Testis (tissue), 3 donors: ENCODE results near the gene ABCC11. TPM values are rescaled to one million over a fixed set of nuclear protein-coding genes. Genes with fewer than 3 reads are reported as not detected.

Source experiments
- DNase-seq: peaks from one replicate; pipeline ENCODE4 v3.0.0-alpha.2; 2019
- H3K27ac ChIP-seq, 2 donors: fragments of 200-600 bp; sonication (generic); one replicate each; pipeline ENCODE4 v1.5.1; 2019
- H3K27me3 ChIP-seq: fragments of 200-600 bp; sonication (generic); one replicate; pipeline ENCODE4 v1.5.1; 2019
- H3K36me3 ChIP-seq: fragments of 200-600 bp; sonication (generic); one replicate; pipeline ENCODE4 v1.5.1; 2017; ENCODE audit warnings: low read depth; ENCODE audit errors: missing control alignments
- H3K4me1 ChIP-seq: fragments of 200-600 bp; sonication (generic); one replicate; pipeline ENCODE4 v1.5.1; 2019
- H3K4me3 ChIP-seq, 2 donors: fragments of 200-600 bp; sonication (generic); one replicate each; pipeline ENCODE4 v1.5.1; 2017 to 2019
- H3K9me3 ChIP-seq: fragments of 200-600 bp; sonication (generic); one replicate; pipeline ENCODE4 v1.5.1; 2017
- CTCF ChIP-seq, 3 experiments: fragments of 450-650 bp in 2 of 3; fragments of 200-600 bp in 1 of 3; sonication (generic) in 1 of 3; IDR thresholded peaks; one replicate each; pipeline ENCODE4 v1.5.1; 2016 to 2019; ENCODE audit warnings: antibody characterized with exemption in 3 of 3, mild to moderate bottlenecking in 2 of 3, moderate library complexity in 1 of 3
- POLR2A ChIP-seq: fragments of 450-650 bp; IDR thresholded peaks from one replicate; pipeline ENCODE4 v1.6.1; 2017; ENCODE audit warnings: antibody characterized with exemption, mild to moderate bottlenecking, moderate library complexity
- WGBS, 2 donors: methylation state at CpG; one replicate each; pipeline ENCODE4 v1.1.5; 2018; 5-methylcytosine and 5-hydroxymethylcytosine counted together
- intact Hi-C: fragments of 100-400 bp; cut with DNase I; formaldehyde crosslinking; loops from one replicate; pipeline ENCODE4 v1.15.1; 2023; ENCODE audit warnings: low total_unique reads
- polyA plus RNA-seq: library from polyadenylated mRNA; stranded (reverse); fragments of 350-450 nt; fragmentation: Illumina TruSeq; extraction: RNeasy Lipid Tissue Mini Kit (QIAGEN cat#74804); gene quantifications from one replicate; pipeline ENCODE4 v1.2.3, GENCODE V29; 2014; ENCODE audit warnings: low read depth, low replicate concordance; ENCODE audit not compliant: insufficient read depth
- total RNA-seq, 2 donors: library from RNA; depleted of rRNA; stranded (reverse); fragments of >200 nt; gene quantifications; one replicate each; pipeline ENCODE4 v1.2.3, GENCODE V29; 2016

Gene ABCC11
- total and polyA plus RNA-seq, 3 donors from 2014 or later = 6.8 to 24.1 (median 7.5) TPM

- no peak for DNase-seq
- Histone ChIP-seq H3K27me3 (no peaks in the 10 kb centered on the region), H3K4me3 (no peak overlapping the region), H3K4me1 (no peaks in the 10 kb centered on the region), H3K36me3 (no peaks in the 10 kb centered on the region), H3K27ac (no peak overlapping the region), H3K9me3 (no peaks in the 10 kb centered on the region)
- no peak for TF ChIP-seq POLR2A
- no peak for TF ChIP-seq CTCF (IDR thresholded peaks at IDR 0.05)
- intact Hi-C loops = no loop called here
- 68 to 87% methylated on average over 3 of the region's 3 CpGs for WGBS, 2 donors
These were observed 107.8 kb downstream of the ABCC11 start for GRCh38 chr16:48139517-48139916.

- WGBS, 2 donors = 53 to 77% methylated on average over 2 of the region's 2 CpGs
These were observed 108.8 kb downstream of the ABCC11 start for GRCh38 chr16:48138543-48138942.

GRCh38 chr16:48137822-48138221 is 109.5 kb downstream of the ABCC11 start:
- no peak for TF ChIP-seq POLR2A
- Histone ChIP-seq H3K9me3 (no peaks in the 10 kb centered on the region), H3K4me1 (no peaks in the 10 kb centered on the region), H3K4me3 (no peak overlapping the region), H3K36me3 (no peaks in the 10 kb centered on the region), H3K27me3 (no peaks in the 10 kb centered on the region), H3K27ac (no peak overlapping the region)
- WGBS, 2 donors = 93 to 100% methylated on average over 3 of the region's 3 CpGs
- DNase-seq = no peak
- intact Hi-C loops = no loop called here

More at GRCh38 chr16:48138543-48138942, 108.8 kb downstream of the ABCC11 start:
- Histone ChIP-seq H3K9me3 (no peaks in the 10 kb centered on the region), H3K27me3 (no peaks in the 10 kb centered on the region), H3K36me3 (no peaks in the 10 kb centered on the region), H3K27ac (no peak overlapping the region), H3K4me1 (no peaks in the 10 kb centered on the region), H3K4me3 (peak overlapping the region in 1 of 2 donors; percentile 15)
- intact Hi-C loops = no loop called here
- DNase-seq = no peak
- TF ChIP-seq POLR2A (no peak), CTCF (IDR thresholded peaks at IDR 0.05) (no peak)

GRCh38 chr16:48136547-48137360 is 110.6 kb downstream of the ABCC11 start:
- 69 to 74% methylated on average over 9 of the region's 9 CpGs for WGBS, 2 donors
- Histone ChIP-seq H3K27me3 (no peaks in the 10 kb centered on the region), H3K4me1 (no peaks in the 10 kb centered on the region), H3K9me3 (no peaks in the 10 kb centered on the region), H3K4me3 (no peak overlapping the region), H3K27ac (no peak overlapping the region), H3K36me3 (no peaks in the 10 kb centered on the region)
- DNase-seq = no peak
- TF ChIP-seq POLR2A (no peak), CTCF (IDR thresholded peaks at IDR 0.05) (no peak)
- intact Hi-C loops = no loop called here

- Histone ChIP-seq H3K36me3 (no peaks in the 10 kb centered on the region), H3K27me3 (no peaks in the 10 kb centered on the region), H3K4me3 (no peak overlapping the region), H3K27ac (no peak overlapping the region), H3K9me3 (no peaks in the 10 kb centered on the region), H3K4me1 (no peaks in the 10 kb centered on the region)
- WGBS, 2 donors = 92 to 93% methylated on average over 18 of the region's 18 CpGs
- TF ChIP-seq CTCF (IDR thresholded peaks at IDR 0.05) (no peak), POLR2A (no peak)
- DNase-seq = no peak
- intact Hi-C loops = no loop called here
These were observed 113.7 kb downstream of the ABCC11 start for GRCh38 chr16:48133455-48134211.
